HepG2 (cell line): ENCODE data around the gene SEC63. TPM values are rescaled to one million over a fixed set of nuclear protein-coding genes. Genes with fewer than 3 reads are reported as not detected.

Experiments used
- HOXA3 ChIP-seq: sonication (generic); formaldehyde crosslinking; IDR thresholded peaks from 2 replicates; pipeline ENCODE4 v1.5.0; 2020; ENCODE audit warnings: missing genetic modification reagents
- KDM6A ChIP-seq: IDR thresholded peaks from 2 replicates; pipeline ENCODE4 v1.6.1; 2016; ENCODE audit warnings: low read depth
- LCORL ChIP-seq, 2 experiments: fragments of 450-650 bp in 1 of 2; sonication (generic) in 1 of 2; formaldehyde crosslinking in 1 of 2; IDR thresholded peaks; 2 replicates each; pipeline versions ENCODE4 v1.5.0 to v1.6.1; 2017 to 2020; ENCODE audit warnings: antibody characterized with exemption in 1 of 2, missing genetic modification reagents in 1 of 2
- NR2C2 ChIP-seq: sonication (generic); formaldehyde crosslinking; IDR thresholded peaks from 2 replicates; pipeline ENCODE4 v1.4.0; 2020; ENCODE audit warnings: missing genetic modification reagents, mild to moderate bottlenecking, moderate library complexity, borderline replicate concordance
- NR2F1 ChIP-seq, 2 experiments: fragments of 450-650 bp in 1 of 2; formaldehyde crosslinking in 1 of 2; IDR thresholded peaks; 2 replicates each; pipeline versions ENCODE4 v1.5.0 to v1.6.1; 2016 to 2020; ENCODE audit warnings: mild to moderate bottlenecking in 1 of 2, missing compliant biosample characterization in 1 of 2, missing genetic modification reagents in 1 of 2, moderate library complexity in 1 of 2
- SALL1 ChIP-seq: sonication (generic); formaldehyde crosslinking; IDR thresholded peaks from 2 replicates; pipeline ENCODE4 v1.8.0; 2022; ENCODE audit warnings: mild to moderate bottlenecking, missing genetic modification reagents
- SAP130 ChIP-seq: IDR thresholded peaks from 2 replicates; pipeline ENCODE4 v1.6.1; 2016; ENCODE audit warnings: low read depth
- SP5 ChIP-seq: IDR thresholded peaks from 2 replicates; pipeline ENCODE4 v1.6.1; 2016; ENCODE audit warnings: low read depth, borderline replicate concordance
- ZBTB8A ChIP-seq: sonication (generic); formaldehyde crosslinking; IDR thresholded peaks from 2 replicates; pipeline ENCODE4 v1.4.0; 2020; ENCODE audit warnings: mild to moderate bottlenecking, low read depth, missing genetic modification reagents, borderline replicate concordance
- ZMYM2 ChIP-seq: sonication (generic); formaldehyde crosslinking; IDR thresholded peaks from 2 replicates; pipeline ENCODE4 v1.8.0; 2022; ENCODE audit warnings: mild to moderate bottlenecking, missing genetic modification reagents
- ZMYM3 ChIP-seq: sonication (generic); formaldehyde crosslinking; IDR thresholded peaks from 2 replicates; pipeline ENCODE4 v1.5.1; 2020; ENCODE audit warnings: mild to moderate bottlenecking, missing genetic modification reagents
- ZNF121 ChIP-seq: sonication (generic); formaldehyde crosslinking; IDR thresholded peaks from 2 replicates; pipeline ENCODE4 v1.5.0; 2020; ENCODE audit warnings: mild to moderate bottlenecking, missing genetic modification reagents
- ZNF292 ChIP-seq: sonication (generic); formaldehyde crosslinking; IDR thresholded peaks from 2 replicates; pipeline ENCODE4 v1.8.1; 2022; ENCODE audit warnings: mild to moderate bottlenecking, low read depth, missing genetic modification reagents, borderline replicate concordance
- ZNF33A ChIP-seq: sonication (generic); formaldehyde crosslinking; IDR thresholded peaks from 2 replicates; pipeline ENCODE4 v1.5.1; 2020; ENCODE audit warnings: missing genetic modification reagents, mild to moderate bottlenecking, moderate library complexity, borderline replicate concordance
- ZNF879 ChIP-seq: sonication (generic); formaldehyde crosslinking; IDR thresholded peaks from 2 replicates; pipeline ENCODE4 v1.8.1; 2023; ENCODE audit warnings: missing genetic modification reagents
- polyA plus RNA-seq, 8 experiments: library from polyadenylated mRNA; depleted of rRNA in 3 of 8; stranded (reverse) in 7 of 8; unstranded in 1 of 8; fragments of >200 nt; fragmentation: Illumina TruSeq in 4 of 8; extraction: Trizol in 4 of 8; gene quantifications; 2 replicates each; pipeline versions ENCODE4 v1.2.1 to v1.2.3, GENCODE V29; 2011 to 2016; ENCODE audit warnings: low read depth in 4 of 8, missing spikeins in 1 of 8, mixed read lengths in 1 of 8; ENCODE audit not compliant: insufficient read depth in 1 of 8
- total RNA-seq, 5 experiments: library from RNA; depleted of rRNA; stranded (reverse); fragments of >200 nt; fragmentation: Illumina TruSeq; extraction: Trizol; gene quantifications; 2 replicates each; pipeline ENCODE4 v1.2.3, GENCODE V29; 2016; ENCODE audit warnings: low read depth in 1 of 5
- TF ChIP-seq, protein P1 (sequence below): sonication (generic); formaldehyde crosslinking; IDR thresholded peaks from 2 replicates; pipeline ENCODE4 v1.8.1; 2023; ENCODE audit warnings: mild to moderate bottlenecking, moderate library complexity, missing genetic modification reagents
- TF ChIP-seq, protein P2 (sequence below): sonication (generic); formaldehyde crosslinking; IDR thresholded peaks from 2 replicates; pipeline ENCODE4 v1.8.1; 2022; ENCODE audit warnings: mild to moderate bottlenecking, missing genetic modification reagents

Gene SEC63
- total and polyA plus RNA-seq, 2 of the 13 experiments (the other 11 are each of a cell fraction or from before 2014, with no cell fraction given): 20.2 to 45.9 TPM

- TF ChIP-seq, protein P1, sequence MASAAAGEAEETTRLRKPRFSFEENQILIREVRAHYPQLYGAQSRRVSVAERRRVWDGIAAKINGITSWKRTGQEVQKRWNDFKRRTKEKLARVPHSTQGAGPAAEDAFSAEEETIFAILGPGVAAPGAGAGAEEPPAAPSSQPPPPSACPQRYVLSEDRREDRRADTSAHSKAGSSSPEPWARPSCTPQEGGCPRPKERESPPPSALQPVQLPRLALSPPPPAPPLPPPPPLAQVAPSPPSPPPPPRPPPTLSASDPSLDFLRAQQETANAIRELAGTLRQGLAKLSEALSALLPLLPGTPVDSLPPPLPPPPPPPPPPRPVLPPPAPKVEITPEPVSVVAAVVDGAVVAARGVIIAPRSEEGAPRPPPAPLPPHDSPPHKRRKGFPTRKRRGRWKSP: no peak
- no peak for TF ChIP-seq LCORL (IDR thresholded peaks at IDR 0.05)
- no peak for TF ChIP-seq LCORL (CRISPR knock-in tag; IDR thresholded peaks at IDR 0.05)
- TF ChIP-seq NR2F1 (CRISPR knock-in tag; IDR thresholded peaks at IDR 0.05): peak; percentile 55 to 82; a peak in 3 of 4 replicates
- TF ChIP-seq ZMYM2 (CRISPR knock-in tag): 0 out of 2 replicates have a peak, but pooled peaks have one; percentile 28
- TF ChIP-seq HOXA3 (CRISPR knock-in tag): peak; percentile 15; the same call in 1 of the 2 replicates
- TF ChIP-seq SAP130 (CRISPR knock-in tag): peak; percentile 27; the same call in 1 of the 2 replicates
- TF ChIP-seq ZNF292 (CRISPR knock-in tag): peak; percentile 19; the same call in 1 of the 2 replicates
- TF ChIP-seq ZBTB8A: no peak
- peak; percentile 54; the same call in 1 of the 2 replicates for TF ChIP-seq NR2C2 (CRISPR knock-in tag)
- TF ChIP-seq, protein P2, sequence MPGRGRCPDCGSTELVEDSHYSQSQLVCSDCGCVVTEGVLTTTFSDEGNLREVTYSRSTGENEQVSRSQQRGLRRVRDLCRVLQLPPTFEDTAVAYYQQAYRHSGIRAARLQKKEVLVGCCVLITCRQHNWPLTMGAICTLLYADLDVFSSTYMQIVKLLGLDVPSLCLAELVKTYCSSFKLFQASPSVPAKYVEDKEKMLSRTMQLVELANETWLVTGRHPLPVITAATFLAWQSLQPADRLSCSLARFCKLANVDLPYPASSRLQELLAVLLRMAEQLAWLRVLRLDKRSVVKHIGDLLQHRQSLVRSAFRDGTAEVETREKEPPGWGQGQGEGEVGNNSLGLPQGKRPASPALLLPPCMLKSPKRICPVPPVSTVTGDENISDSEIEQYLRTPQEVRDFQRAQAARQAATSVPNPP: no peak
- peak; percentile 50; the same call in 1 of the 2 replicates for TF ChIP-seq SP5 (CRISPR knock-in tag)
- no peak for TF ChIP-seq ZNF33A (CRISPR knock-in tag)
- no peak for TF ChIP-seq ZNF879
- peak; percentile 59 for TF ChIP-seq SALL1
- no peak for TF ChIP-seq KDM6A (CRISPR knock-in tag)
- peak; percentile 73 for TF ChIP-seq ZNF121 (CRISPR knock-in tag)
- peak; percentile 52; the same call in 1 of the 2 replicates for TF ChIP-seq ZMYM3 (CRISPR knock-in tag)
Observed at GRCh38 chr6:107976155-107976783, 18.3 kb upstream of the SEC63 start (continued).
